H1 (cell line): Measurements from ENCODE around the gene ACER3. TPM values are rescaled to one million over a fixed set of nuclear protein-coding genes. Genes with fewer than 3 reads are reported as not detected.

Source experiments
- CTCF ChIA-PET: fragments of 300-600 bp; sonication (Branson Sonifier 250); formaldehyde crosslinking; loops from one replicate; lab custom pipeline; 2021; ENCODE audit not compliant: partially characterized antibody; lab: Charles Lee
- POLR2A ChIA-PET: fragments of 300-600 bp; sonication (Branson Sonifier 250); formaldehyde crosslinking; loops from one replicate; lab custom pipeline; 2021; ENCODE audit warnings: inconsistent platforms; ENCODE audit not compliant: partially characterized antibody; lab: Charles Lee
- DNase-seq, 2 experiments: peaks; one replicate each; pipeline versions ENCODE4 v3.0.0 to v3.0.0-alpha.2; 2010 to 2022; ENCODE audit warnings: low spot score in 2 of 2, low read depth in 1 of 2, mixed read lengths in 1 of 2
- FAIRE-seq: peaks from 2 replicates; lab custom pipeline; 2011; peaks lifted over from hg19 to GRCh38; lab: Jason Lieb, UNC
- H2AFZ ChIP-seq: 2 replicates; pipeline ENCODE4 v1.8.1; 2012; ENCODE audit warnings: low read length, inconsistent platforms
- H2AK5ac ChIP-seq: 2 replicates; pipeline ENCODE4 v1.6.1; 2013; ENCODE audit warnings: low read depth, low read length
- H2BK120ac ChIP-seq: replicated peaks from 2 replicates; pipeline ENCODE3; 2013; ENCODE audit warnings: low read depth, low read length, inconsistent platforms
- H2BK12ac ChIP-seq: 2 replicates; pipeline ENCODE4 v1.6.1; 2013; ENCODE audit warnings: low read depth, low read length
- H2BK15ac ChIP-seq: 2 replicates; pipeline ENCODE4 v1.6.1; 2013; ENCODE audit warnings: low read length
- H2BK20ac ChIP-seq: 2 replicates; pipeline ENCODE4 v1.6.1; 2013; ENCODE audit warnings: low read length
- H2BK5ac ChIP-seq: 2 replicates; pipeline ENCODE4 v1.6.1; 2013; ENCODE audit warnings: low read depth, low read length
- H3K14ac ChIP-seq: 2 replicates; pipeline ENCODE4 v1.6.1; 2013; ENCODE audit warnings: inconsistent platforms; ENCODE audit not compliant: insufficient read length
- H3K18ac ChIP-seq: 2 replicates; pipeline ENCODE4 v1.6.1; 2013; ENCODE audit warnings: low read length; ENCODE audit errors: extremely low read depth
- H3K23ac ChIP-seq: 2 replicates; pipeline ENCODE4 v1.6.1; 2013; ENCODE audit warnings: inconsistent platforms; ENCODE audit not compliant: insufficient read length
- H3K23me2 ChIP-seq: 2 replicates; pipeline ENCODE4 v1.6.1; 2013; ENCODE audit warnings: low read depth, low read length
- H3K27ac ChIP-seq: 2 replicates; pipeline ENCODE4 v1.6.1; 2011; ENCODE audit warnings: low read depth, low read length, inconsistent platforms
- H3K27me3 ChIP-seq, 4 experiments: replicated peaks in 1 of 4; 1 replicate in 1 of 4; 2 replicates in 3 of 4; pipeline versions ENCODE4 v1.6.1 to v1.8.1; 2011 to 2013; ENCODE audit warnings: low read length in 3 of 4, mild to moderate bottlenecking in 3 of 4, inconsistent platforms in 2 of 4, mixed read lengths in 2 of 4, moderate library complexity in 1 of 4; ENCODE audit not compliant: control insufficient read depth in 3 of 4, insufficient read depth in 3 of 4; ENCODE audit errors: extremely low read depth in 1 of 4
- H3K36me3 ChIP-seq, 4 experiments: 2 replicates each; pipeline versions ENCODE4 v1.6.1 to v1.8.1; 2011 to 2013; ENCODE audit warnings: mild to moderate bottlenecking in 4 of 4, low read length in 3 of 4, moderate library complexity in 2 of 4, control low read depth in 1 of 4, inconsistent platforms in 1 of 4; ENCODE audit not compliant: insufficient read depth in 4 of 4, control insufficient read depth in 2 of 4
- H3K4ac ChIP-seq: replicated peaks from 2 replicates; pipeline ENCODE3; 2013; ENCODE audit warnings: low read length, low read depth, mixed read lengths, inconsistent platforms; ENCODE audit not compliant: insufficient read length
- H3K4me1 ChIP-seq, 4 experiments: replicated peaks in 1 of 4; 1 replicate in 1 of 4; 2 replicates in 3 of 4; pipeline versions ENCODE4 v1.6.1 to v1.8.1; 2011 to 2013; ENCODE audit warnings: low read length in 3 of 4, inconsistent platforms in 2 of 4, mixed read lengths in 1 of 4; ENCODE audit not compliant: insufficient read depth in 4 of 4, control insufficient read depth in 3 of 4
- H3K4me2 ChIP-seq, 2 experiments: 2 replicates each; pipeline versions ENCODE4 v1.6.1 to v1.8.1; 2011 to 2013; ENCODE audit warnings: low read depth in 2 of 2, low read length in 2 of 2, control low read depth in 1 of 2, inconsistent platforms in 1 of 2, mild to moderate bottlenecking in 1 of 2; ENCODE audit not compliant: insufficient read depth in 1 of 2
- H3K4me3 ChIP-seq, 4 experiments: fragments of 200-600, 300-600 bp in 1 of 4; sonication (generic), shearing (Covaris generic), sonication (Bioruptor Twin) in 1 of 4; 2 replicates each; pipeline versions ENCODE4 v1.5.1 to v1.8.1; 2011 to 2016; ENCODE audit warnings: low read length in 4 of 4, low read depth in 3 of 4, control low read depth in 2 of 4, inconsistent platforms in 2 of 4, mild to moderate bottlenecking in 2 of 4, mixed read lengths in 1 of 4, moderate library complexity in 1 of 4; ENCODE audit not compliant: insufficient read depth in 2 of 4; ENCODE audit errors: extremely low read depth in 1 of 4
- H3K56ac ChIP-seq: replicated peaks from 2 replicates; pipeline ENCODE3; 2013; ENCODE audit warnings: low read depth, mild to moderate bottlenecking, mixed read lengths, low read length, inconsistent platforms; ENCODE audit not compliant: insufficient read length
- H3K79me1 ChIP-seq: 2 replicates; pipeline ENCODE4 v1.6.1; 2013; ENCODE audit warnings: low read depth, low read length, control low read depth
- H3K79me2 ChIP-seq, 2 experiments: 2 replicates each; pipeline versions ENCODE4 v1.6.1 to v1.8.1; 2012 to 2013; ENCODE audit warnings: low read length in 2 of 2, mild to moderate bottlenecking in 2 of 2, inconsistent platforms in 1 of 2; ENCODE audit not compliant: insufficient read depth in 2 of 2, control insufficient read depth in 1 of 2
- H3K9ac ChIP-seq, 4 experiments: replicated peaks in 1 of 4; 1 replicate in 1 of 4; 2 replicates in 3 of 4; pipeline versions ENCODE4 v1.6.1 to v1.8.1; 2011 to 2013; ENCODE audit warnings: low read depth in 3 of 4, low read length in 3 of 4, control low read depth in 2 of 4, mild to moderate bottlenecking in 2 of 4, moderate library complexity in 2 of 4, inconsistent platforms in 1 of 4; ENCODE audit errors: extremely low read depth in 1 of 4
- H3K9me3 ChIP-seq, 2 experiments: 2 replicates each; pipeline versions ENCODE4 v1.6.1 to v1.8.1; 2012 to 2013; ENCODE audit warnings: mild to moderate bottlenecking in 2 of 2, moderate library complexity in 2 of 2, control low read depth in 1 of 2, inconsistent platforms in 1 of 2, low read depth in 1 of 2, low read length in 1 of 2, mixed read lengths in 1 of 2; ENCODE audit not compliant: insufficient read depth in 2 of 2
- H4K20me1 ChIP-seq, 2 experiments: replicated peaks in 1 of 2; 2 replicates each; pipeline versions ENCODE3 to v1.8.1; 2011 to 2013; ENCODE audit warnings: inconsistent platforms in 2 of 2, low read length in 2 of 2, mild to moderate bottlenecking in 1 of 2; ENCODE audit not compliant: insufficient read depth in 2 of 2, control insufficient read depth in 1 of 2
- H4K5ac ChIP-seq: 2 replicates; pipeline ENCODE4 v1.6.1; 2013; ENCODE audit warnings: low read length, low read depth, mixed read lengths, inconsistent platforms; ENCODE audit not compliant: insufficient read length
- H4K8ac ChIP-seq: 2 replicates; pipeline ENCODE4 v1.8.0; 2013; ENCODE audit warnings: mild to moderate bottlenecking, moderate library complexity, low read length, inconsistent platforms; ENCODE audit not compliant: insufficient read depth; ENCODE audit errors: extremely low read depth
- H4K91ac ChIP-seq: replicated peaks from 2 replicates; pipeline ENCODE3; 2013; ENCODE audit warnings: low read length, mixed read lengths, inconsistent platforms; ENCODE audit not compliant: insufficient read length
- CBX5 ChIP-seq: fragments of 300-800, 300-1000 bp; sonication (generic); IDR thresholded peaks from 2 replicates; pipeline ENCODE4 v1.7.1; 2016; ENCODE audit warnings: antibody characterized with exemption, low read length, low read depth
- PHF8 ChIP-seq: fragments of 200-600 bp; sonication (generic); conservative IDR thresholded peaks from 2 replicates; pipeline ENCODE4 v1.7.1; 2012; ENCODE audit warnings: low read depth, mild to moderate bottlenecking, inconsistent platforms, low read length, moderate library complexity
- WGBS, 2 experiments: shearing (Covaris generic) in 1 of 2; methylation state at CpG; one replicate each; pipeline versions ENCODE4 v1.1.6 to v1.1.7; 2013 to 2015; ENCODE audit warnings: low lambda C conversion rate in 2 of 2, mixed read lengths in 2 of 2, inconsistent platforms in 1 of 2, low coverage in 1 of 2, missing lambda C conversion rate in 1 of 2; ENCODE audit not compliant: insufficient replicate concordance in 2 of 2, insufficient coverage in 1 of 2, insufficient read length in 1 of 2; ENCODE audit errors: extremely low coverage in 1 of 2, missing lambda C conversion rate in 1 of 2; 5-methylcytosine and 5-hydroxymethylcytosine counted together
- polyA plus RNA-seq, 7 experiments: library from polyadenylated mRNA; depleted of rRNA in 3 of 7; stranded (reverse) in 5 of 7; unstranded in 2 of 7; fragments of >200 nt in 5 of 7; fragments of 200-250 nt in 2 of 7; gene quantifications; 1 replicate in 5 of 7; 2 replicates in 1 of 7; 4 replicates in 1 of 7; pipeline versions ENCODE4 v1.2.1 to v1.2.3, GENCODE V29; 2011 to 2013; ENCODE audit warnings: missing spikeins in 2 of 7, mixed read lengths in 2 of 7
- total RNA-seq: library from RNA; stranded (reverse); fragmentation: NEBNext Ultra II Directional; extraction: Animal tissue kit (Norgen Biotek cat#: 25700); gene quantifications from 2 replicates; pipeline ENCODE4 v1.2.1, GENCODE V29; 2021

Gene ACER3
- total and polyA plus RNA-seq, 2 of the 8 experiments (the other 6 are each of a cell fraction or from before 2014, with no cell fraction given) = 5.7 to 16.2 TPM

DNA sequence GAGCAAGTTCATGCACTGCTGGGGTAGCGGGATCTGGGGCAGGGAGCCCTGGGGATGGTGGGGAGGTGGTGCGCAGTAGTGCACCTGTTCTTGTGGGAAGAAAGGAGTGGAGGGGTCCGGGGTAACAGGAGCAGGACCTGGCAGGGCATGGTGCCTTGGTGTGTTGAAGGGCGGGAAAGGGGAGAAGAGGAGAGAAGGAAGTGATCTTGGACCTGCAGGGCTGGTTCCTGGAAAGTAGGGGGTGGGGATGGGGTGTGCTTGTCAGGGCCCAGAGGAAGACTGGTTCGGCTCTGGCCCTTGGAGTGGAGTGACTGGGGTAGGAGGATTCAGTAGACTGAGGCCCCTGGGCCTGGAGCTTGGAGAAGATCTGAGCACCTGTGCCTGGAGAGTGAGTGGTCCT lies 195.2 kb downstream of the ACER3 start:
- Histone ChIP-seq H3K36me3 (no peaks in the 10 kb centered on the region), H3K23ac (no peak overlapping the region), H2BK5ac (no peak overlapping the region), H2BK20ac (no peak overlapping the region), H4K8ac (no peak overlapping the region), H3K79me1 (no peaks in the 10 kb centered on the region), H4K5ac (no peak overlapping the region), H2AFZ (no peak overlapping the region), H2BK120ac (no peak overlapping the region), H3K4me2 (no peak overlapping the region), H3K14ac (no peak overlapping the region), H4K20me1 (no peaks in the 10 kb centered on the region), H3K9me3 (peaks cover 0 to 3% of the 10 kb centered on the region in 2 experiments; a peak in 1 of 4 replicates), H2BK15ac (no peak overlapping the region), H3K4me1 (no peaks in the 10 kb centered on the region), H3K4me3 (no peak overlapping the region), H3K23me2 (no peaks in the 10 kb centered on the region), H2BK12ac (no peak overlapping the region), H3K79me2 (no peaks in the 10 kb centered on the region), H3K18ac (no peak overlapping the region), H3K27me3 (no peaks in the 10 kb centered on the region), H3K27ac (no peak overlapping the region), H3K9ac (no peak overlapping the region), H3K56ac (no peak overlapping the region), H3K4ac (no peak overlapping the region), H4K91ac (no peak overlapping the region), H2AK5ac (no peak overlapping the region)
- TF ChIP-seq CBX5 (no peak), PHF8 (no peak)
- POLR2A ChIA-PET = interaction anchor here (0.7 kb wide), 1 partner anchor 11 kb away, joined by 4 read pairs; the partner anchor contains the start of gene CAPN5
- no peak for FAIRE-seq
- no peak for DNase-seq
- 91% methylated on average over 5 of the region's 5 CpGs; no CpG with 5 or more reads in 1 of the 2 experiments for WGBS, 2 experiments
- CTCF ChIA-PET = interaction anchor here (1.3 to 12.7 kb wide), 2 partner anchors 26 to 36 kb away, joined by 3 to 201 read pairs; no protein-coding TSS in a partner anchor
